ENCODE results near the gene SMPD3. TPM values are rescaled to one million over a fixed set of nuclear protein-coding genes. Genes with fewer than 3 reads are reported as not detected.

Gene SMPD3
- total RNA-seq, 4 donors from 2014 or later = 2.3 TPM; not detected in 3

DNA sequence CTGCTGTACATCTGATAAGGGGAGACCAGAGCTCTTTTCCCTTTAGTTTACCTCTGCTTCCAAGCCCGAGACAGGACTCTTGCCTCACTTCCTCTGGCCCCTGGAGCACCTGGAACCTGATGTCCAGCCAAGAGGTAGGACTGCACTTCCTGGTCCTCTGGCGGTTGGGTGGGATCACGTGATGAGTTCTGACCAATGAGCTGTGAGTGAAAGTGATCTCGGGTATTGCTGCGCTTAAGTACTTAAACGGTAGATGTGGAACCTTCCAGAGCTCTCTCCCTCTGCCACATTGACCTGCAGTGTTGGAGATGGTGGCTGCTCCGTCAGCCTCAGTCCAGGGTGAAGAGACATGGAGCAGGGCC, 67.0 kb downstream of the SMPD3 start:
- Histone ChIP-seq H3K4me3 (no peak overlapping the region), H3K36me3 (no peaks in the 10 kb centered on the region), H3K27me3 (no peaks in the 10 kb centered on the region), H3K9me3 (no peaks in the 10 kb centered on the region), H3K4me1 (peaks cover 8 to 14% of the 10 kb centered on the region in 2 donors), H3K27ac (no peak overlapping the region)
- no peak for DNase-seq
- TF ChIP-seq, protein P1, sequence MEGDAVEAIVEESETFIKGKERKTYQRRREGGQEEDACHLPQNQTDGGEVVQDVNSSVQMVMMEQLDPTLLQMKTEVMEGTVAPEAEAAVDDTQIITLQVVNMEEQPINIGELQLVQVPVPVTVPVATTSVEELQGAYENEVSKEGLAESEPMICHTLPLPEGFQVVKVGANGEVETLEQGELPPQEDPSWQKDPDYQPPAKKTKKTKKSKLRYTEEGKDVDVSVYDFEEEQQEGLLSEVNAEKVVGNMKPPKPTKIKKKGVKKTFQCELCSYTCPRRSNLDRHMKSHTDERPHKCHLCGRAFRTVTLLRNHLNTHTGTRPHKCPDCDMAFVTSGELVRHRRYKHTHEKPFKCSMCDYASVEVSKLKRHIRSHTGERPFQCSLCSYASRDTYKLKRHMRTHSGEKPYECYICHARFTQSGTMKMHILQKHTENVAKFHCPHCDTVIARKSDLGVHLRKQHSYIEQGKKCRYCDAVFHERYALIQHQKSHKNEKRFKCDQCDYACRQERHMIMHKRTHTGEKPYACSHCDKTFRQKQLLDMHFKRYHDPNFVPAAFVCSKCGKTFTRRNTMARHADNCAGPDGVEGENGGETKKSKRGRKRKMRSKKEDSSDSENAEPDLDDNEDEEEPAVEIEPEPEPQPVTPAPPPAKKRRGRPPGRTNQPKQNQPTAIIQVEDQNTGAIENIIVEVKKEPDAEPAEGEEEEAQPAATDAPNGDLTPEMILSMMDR (IDR thresholded peaks at IDR 0.05 in 4 of 5, conservative IDR thresholded peaks at IDR 0.05 in 1 of 5) = no peak
- no peak for TF ChIP-seq POLR2A (IDR thresholded peaks at IDR 0.05)
- in situ Hi-C loops (cut with MboI; ENCODE audit: low sequenced_read_pairs in 4 of 4) = loop anchor here in 1 of 4 donors (25.0 kb wide), 1 partner anchor 131 kb away; no protein-coding TSS in a partner anchor
- intact Hi-C loops (cut with DNase I; ENCODE audit: low total_unique reads) = no loop called here
- no peak for ATAC-seq

DNA sequence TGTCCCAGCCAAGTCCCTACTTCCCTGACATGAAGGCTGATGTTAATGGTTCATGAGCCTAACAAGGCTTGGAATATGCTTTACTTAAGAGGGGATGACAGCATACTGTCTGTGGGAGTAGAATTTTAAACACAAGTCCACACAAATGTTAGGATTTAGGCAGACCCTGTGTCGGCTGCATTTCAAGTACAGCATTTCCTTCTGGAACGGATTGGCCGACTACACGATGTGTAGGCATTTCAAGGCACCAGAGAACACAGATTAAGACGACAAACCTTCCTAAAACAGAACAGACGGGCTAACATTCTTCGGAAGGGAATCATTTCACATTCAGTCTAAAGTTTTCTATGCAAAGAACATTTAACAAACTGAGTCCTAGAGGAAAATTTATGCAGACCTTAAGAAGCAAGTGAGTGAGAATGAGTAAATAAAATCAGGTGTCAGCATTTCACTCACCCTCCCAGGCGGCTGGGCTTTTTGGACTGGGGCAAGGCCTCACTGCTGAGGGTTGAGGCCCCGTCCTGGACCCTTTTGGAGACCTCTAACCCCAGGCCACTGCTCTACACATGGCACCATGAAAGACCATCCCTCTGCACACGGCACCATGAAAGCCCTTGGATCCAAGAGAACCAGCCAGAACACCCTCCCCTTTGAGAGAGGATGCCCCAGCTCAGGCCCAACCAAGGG, 67.5 kb downstream of the SMPD3 start:
- TF ChIP-seq, protein P1 (IDR thresholded peaks at IDR 0.05 in 4 of 5, conservative IDR thresholded peaks at IDR 0.05 in 1 of 5) = no peak
- no peak for TF ChIP-seq POLR2A (IDR thresholded peaks at IDR 0.05)
- no peak overlapping the region for H3K4me3 ChIP-seq
- DNase-seq (no peak), ATAC-seq (no peak)
- no peaks in the 10 kb centered on the region for H3K9me3 ChIP-seq
- intact Hi-C loops (cut with DNase I; ENCODE audit: low total_unique reads) = no loop called here
- H3K27me3 ChIP-seq = no peaks in the 10 kb centered on the region
- in situ Hi-C loops (cut with MboI; ENCODE audit: low sequenced_read_pairs in 4 of 4) = loop anchor here in 1 of 4 donors (25.0 kb wide), 1 partner anchor 131 kb away; no protein-coding TSS in a partner anchor
- H3K36me3 ChIP-seq = no peaks in the 10 kb centered on the region
- no peak overlapping the region for H3K27ac ChIP-seq
- peaks cover 8 to 14% of the 10 kb centered on the region in 2 donors for H3K4me1 ChIP-seq

DNA sequence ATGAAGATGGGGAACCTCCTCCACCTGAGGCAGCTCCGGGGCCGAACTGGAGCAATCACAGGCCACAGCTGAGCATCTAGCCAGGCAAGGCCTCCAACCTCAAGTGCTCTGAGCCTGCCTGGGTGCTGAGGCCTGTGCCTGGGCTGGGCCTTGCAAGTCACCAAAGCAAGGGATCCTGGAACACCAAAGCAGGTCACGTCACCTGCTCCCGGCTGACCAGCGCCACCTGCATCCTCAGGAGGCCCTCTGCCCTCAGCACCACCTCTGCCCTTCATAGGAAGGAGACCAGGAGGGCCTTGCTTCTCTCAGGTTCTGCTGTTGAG, 68.0 kb downstream of the SMPD3 start:
- ATAC-seq = no peak
- intact Hi-C loops (cut with DNase I; ENCODE audit: low total_unique reads) = no loop called here

DNA sequence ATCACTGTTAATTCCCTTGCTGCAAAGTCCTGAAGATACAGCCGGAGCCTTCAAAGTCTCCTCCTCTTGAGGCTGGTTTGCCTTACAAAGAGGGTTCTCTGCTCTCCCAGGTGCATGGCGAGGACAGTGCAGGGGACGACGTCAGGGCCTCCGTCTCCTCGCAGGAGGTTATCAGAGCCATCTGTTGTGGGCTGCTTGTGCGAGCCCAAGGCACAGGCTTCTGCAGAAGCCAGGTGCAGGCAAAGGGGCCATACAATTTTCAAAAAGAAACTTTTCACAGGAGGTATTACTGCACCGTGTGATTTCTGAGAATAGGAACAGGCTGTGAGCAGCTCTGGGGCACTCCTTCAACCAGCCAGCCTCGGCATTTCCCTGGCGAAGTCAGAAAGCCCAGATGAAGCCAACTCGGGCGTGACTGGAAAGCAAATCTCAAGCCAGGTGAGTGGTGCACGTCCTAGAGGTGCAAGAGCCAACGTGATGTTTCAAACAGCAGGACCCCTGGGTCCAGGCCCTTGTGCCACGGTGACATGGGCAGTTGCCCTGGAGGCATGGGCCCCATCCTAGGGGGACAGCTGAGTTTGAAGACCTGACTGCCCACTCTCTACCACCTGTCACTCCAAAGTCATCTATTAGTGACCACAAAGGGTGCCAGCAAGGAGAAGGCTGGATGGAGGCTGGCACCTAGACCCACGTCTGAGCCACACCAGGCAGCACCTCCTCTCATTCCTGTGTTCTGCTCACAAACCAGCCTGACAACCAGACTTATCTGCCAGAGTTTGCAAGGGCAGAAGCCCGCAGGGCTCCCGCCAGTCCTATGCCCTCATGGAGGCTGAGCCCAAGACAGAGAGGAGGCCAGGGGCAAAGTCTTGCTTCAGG, 68.6 kb downstream of the SMPD3 start:
- Histone ChIP-seq H3K27ac (no peak overlapping the region), H3K36me3 (no peaks in the 10 kb centered on the region), H3K4me1 (peaks cover 6 to 10% of the 10 kb centered on the region in 2 donors), H3K4me3 (no peak overlapping the region), H3K9me3 (no peaks in the 10 kb centered on the region), H3K27me3 (no peaks in the 10 kb centered on the region)
- DNase-seq (no peak), ATAC-seq (no peak)
- in situ Hi-C loops (cut with MboI; ENCODE audit: low sequenced_read_pairs in 4 of 4) = loop anchor here in 1 of 4 donors (25.0 kb wide), 1 partner anchor 133 kb away; no protein-coding TSS in a partner anchor
- intact Hi-C loops (cut with DNase I; ENCODE audit: low total_unique reads) = no loop called here
- no peak for TF ChIP-seq POLR2A (IDR thresholded peaks at IDR 0.05)
- TF ChIP-seq, protein P1 (IDR thresholded peaks at IDR 0.05 in 4 of 5, conservative IDR thresholded peaks at IDR 0.05 in 1 of 5) = no peak

More for the DNA sequence above, 68.0 kb downstream of the SMPD3 start:
- in situ Hi-C loops (cut with MboI; ENCODE audit: low sequenced_read_pairs in 4 of 4) = loop anchor here in 1 of 4 donors (25.0 kb wide), 1 partner anchor 132 kb away; no protein-coding TSS in a partner anchor
- peaks cover 8 to 14% of the 10 kb centered on the region in 2 donors for H3K4me1 ChIP-seq
- no peak for DNase-seq
- TF ChIP-seq, protein P1 (IDR thresholded peaks at IDR 0.05 in 4 of 5, conservative IDR thresholded peaks at IDR 0.05 in 1 of 5) = no peak
- no peak for TF ChIP-seq POLR2A (IDR thresholded peaks at IDR 0.05)
- H3K9me3 ChIP-seq = no peaks in the 10 kb centered on the region
- H3K27ac ChIP-seq = no peak overlapping the region
- H3K4me3 ChIP-seq = no peak overlapping the region
- H3K36me3 ChIP-seq = no peaks in the 10 kb centered on the region
- no peaks in the 10 kb centered on the region for H3K27me3 ChIP-seq

Data from gastrocnemius medialis (tissue), 4 donors.